ENCODE data around the gene PDSS2.

The PDSS2 gene

GRCh38 chr6:107470364-107470763 lies 11.0 kb upstream of the PDSS2 start:
- TF ChIP-seq CTCF (IDR thresholded peaks at IDR 0.05; ENCODE audit: borderline replicate concordance, control extremely low read depth, extremely low read depth, insufficient read depth, missing control alignments): no peak
- in situ Hi-C loops (cut with MboI; ENCODE audit: low sequenced_read_pairs, unreplicated experiment): no loop called here
- DNase-seq (ENCODE audit: low spot score): no peak

GRCh38 chr6:107466062-107466461 lies 6.7 kb upstream of the PDSS2 start:
- no peak for TF ChIP-seq CTCF (IDR thresholded peaks at IDR 0.05; ENCODE audit: borderline replicate concordance, control extremely low read depth, extremely low read depth, insufficient read depth, missing control alignments)
- in situ Hi-C loops (cut with MboI; ENCODE audit: low sequenced_read_pairs, unreplicated experiment): no loop called here
- no peak for DNase-seq (ENCODE audit: low spot score)

GRCh38 chr6:107460083-107460631 lies 793 bp upstream of the PDSS2 start:
- DNase-seq (ENCODE audit: low spot score): no peak
- no peak for TF ChIP-seq CTCF (IDR thresholded peaks at IDR 0.05; ENCODE audit: borderline replicate concordance, control extremely low read depth, extremely low read depth, insufficient read depth, missing control alignments)
- in situ Hi-C loops (cut with MboI; ENCODE audit: low sequenced_read_pairs, unreplicated experiment): no loop called here

GRCh38 chr6:107458672-107459282 lies 587 bp downstream of the PDSS2 start:
- peak; percentile 50 for DNase-seq (ENCODE audit: low spot score)
- no peak for TF ChIP-seq CTCF (IDR thresholded peaks at IDR 0.05; ENCODE audit: borderline replicate concordance, control extremely low read depth, extremely low read depth, insufficient read depth, missing control alignments)
- in situ Hi-C loops (cut with MboI; ENCODE audit: low sequenced_read_pairs, unreplicated experiment): no loop called here

- TF ChIP-seq CTCF (IDR thresholded peaks at IDR 0.05; ENCODE audit: borderline replicate concordance, control extremely low read depth, extremely low read depth, insufficient read depth, missing control alignments): no peak
- no peak for DNase-seq (ENCODE audit: low spot score)
- in situ Hi-C loops (cut with MboI; ENCODE audit: low sequenced_read_pairs, unreplicated experiment): no loop called here
These were observed 10.6 kb downstream of the PDSS2 start for GRCh38 chr6:107448776-107449175.

- TF ChIP-seq CTCF (IDR thresholded peaks at IDR 0.05; ENCODE audit: borderline replicate concordance, control extremely low read depth, extremely low read depth, insufficient read depth, missing control alignments): no peak
- no peak for DNase-seq (ENCODE audit: low spot score)
- in situ Hi-C loops (cut with MboI; ENCODE audit: low sequenced_read_pairs, unreplicated experiment): no loop called here
These were observed 11.6 kb downstream of the PDSS2 start for GRCh38 chr6:107447663-107448216.

Data from GM13976 (cell line).